Fibroblast of gingiva (primary cell): ENCODE results near the gene CFAP54.
"Not testable (repeated sequence)": the region's sequence is repeated elsewhere in the genome, so short reads cannot be mapped to it uniquely, and the experiment has no call there.

Experiments used
- DNase-seq: peaks from one replicate; pipeline ENCODE4 v3.0.0-alpha.2; 2011; ENCODE audit warnings: low read depth

Gene CFAP54

GRCh38 chr12:96513681-96514080 is 24.3 kb downstream of the CFAP54 start:
- DNase-seq: peak; percentile 42

DNA sequence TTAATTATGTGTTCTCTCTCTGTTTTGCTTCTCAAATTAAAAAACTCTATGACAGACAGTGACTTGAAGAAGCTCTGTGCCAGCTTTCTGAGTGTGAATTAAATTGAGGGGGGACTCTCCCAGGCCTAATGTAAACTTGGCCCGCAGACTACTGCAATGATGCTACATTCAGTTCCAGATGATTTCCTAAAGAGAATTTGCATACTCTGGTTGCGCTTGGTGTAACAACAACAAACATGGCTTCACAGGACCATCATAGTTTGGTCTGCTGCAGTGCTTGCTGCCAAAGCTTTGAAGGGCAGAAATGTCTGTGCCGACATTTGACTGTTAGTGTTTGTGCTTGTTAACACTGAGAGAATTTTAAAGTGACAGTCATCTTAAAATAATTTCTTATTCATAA is 25.0 kb downstream of the CFAP54 start:
- DNase-seq: peak; percentile 80

- DNase-seq: peak; percentile 67
Measured at GRCh38 chr12:96516472-96517430, 27.4 kb downstream of the CFAP54 start.

- DNase-seq: no peak
Measured at GRCh38 chr12:96520767-96521166, 31.4 kb downstream of the CFAP54 start.

DNA sequence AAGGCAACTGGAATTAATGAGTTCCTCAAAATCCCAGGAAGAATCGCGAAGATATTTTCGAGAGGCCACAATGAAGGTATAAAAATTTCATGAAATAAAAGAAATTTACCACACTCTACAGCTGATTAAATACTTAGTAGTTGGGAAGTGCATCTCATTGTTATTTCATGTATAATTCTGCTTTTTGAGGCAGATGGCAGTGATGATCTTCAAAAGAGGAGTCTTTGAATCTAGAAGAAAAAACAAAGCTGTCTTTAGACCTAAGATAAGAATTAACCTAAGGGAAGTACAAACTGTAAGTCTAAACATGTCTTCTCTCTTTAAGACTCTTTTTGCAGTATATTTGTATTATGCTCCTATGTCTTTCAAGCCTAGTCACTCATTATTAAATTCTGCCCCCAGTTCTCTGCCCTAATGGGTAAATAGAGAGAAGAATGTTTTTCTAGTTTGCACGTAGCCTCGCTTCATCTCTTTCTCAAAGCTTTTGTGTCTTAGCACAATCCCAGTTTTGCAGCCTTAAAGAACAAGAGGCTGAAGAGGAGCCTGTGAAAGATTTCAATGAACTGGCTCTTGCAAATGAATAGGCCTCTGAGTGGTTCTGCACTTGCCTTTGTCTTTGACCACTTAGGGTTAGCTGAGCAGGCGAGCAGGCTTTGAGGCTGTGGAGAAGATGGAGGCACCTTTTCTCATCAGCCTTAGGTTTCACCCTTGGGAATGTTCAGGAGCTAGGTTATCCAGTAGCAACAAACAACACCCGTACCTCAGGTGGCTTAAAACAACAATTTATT is 32.7 kb downstream of the CFAP54 start:
- no peak for DNase-seq

GRCh38 chr12:96522690-96523089 is 33.3 kb downstream of the CFAP54 start:
- no peak for DNase-seq

GRCh38 chr12:96526110-96526509 is 36.7 kb downstream of the CFAP54 start:
- no peak for DNase-seq

GRCh38 chr12:96529912-96530311 is 40.5 kb downstream of the CFAP54 start:
- DNase-seq: no peak

DNA sequence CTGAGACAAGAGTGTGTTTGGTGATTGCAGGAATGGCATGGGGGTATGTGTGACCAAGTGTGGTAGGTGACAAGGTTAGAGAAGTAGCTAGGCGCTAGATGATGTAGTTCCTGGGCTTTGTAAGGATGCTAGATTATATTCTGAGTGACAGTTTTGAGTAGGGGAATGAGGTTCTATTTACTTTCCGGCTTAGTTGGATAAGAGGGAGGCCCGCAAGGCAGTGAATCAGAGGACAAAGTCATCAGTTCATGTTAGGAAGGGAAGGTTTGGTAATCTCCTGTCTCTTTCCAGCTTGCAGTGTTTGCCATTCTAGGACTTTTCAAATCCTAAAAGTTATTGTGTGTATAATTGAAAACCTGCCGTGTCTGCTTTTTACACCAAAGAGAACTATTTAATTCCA is 45.0 kb downstream of the CFAP54 start:
- DNase-seq: no peak

- no peak for DNase-seq
Measured at GRCh38 chr12:96548384-96548783, 59.0 kb downstream of the CFAP54 start.

- no peak for DNase-seq
Measured at GRCh38 chr12:96549341-96549740, 60.0 kb downstream of the CFAP54 start.

- no peak for DNase-seq
Measured at GRCh38 chr12:96570579-96570978, 81.2 kb downstream of the CFAP54 start.

DNA sequence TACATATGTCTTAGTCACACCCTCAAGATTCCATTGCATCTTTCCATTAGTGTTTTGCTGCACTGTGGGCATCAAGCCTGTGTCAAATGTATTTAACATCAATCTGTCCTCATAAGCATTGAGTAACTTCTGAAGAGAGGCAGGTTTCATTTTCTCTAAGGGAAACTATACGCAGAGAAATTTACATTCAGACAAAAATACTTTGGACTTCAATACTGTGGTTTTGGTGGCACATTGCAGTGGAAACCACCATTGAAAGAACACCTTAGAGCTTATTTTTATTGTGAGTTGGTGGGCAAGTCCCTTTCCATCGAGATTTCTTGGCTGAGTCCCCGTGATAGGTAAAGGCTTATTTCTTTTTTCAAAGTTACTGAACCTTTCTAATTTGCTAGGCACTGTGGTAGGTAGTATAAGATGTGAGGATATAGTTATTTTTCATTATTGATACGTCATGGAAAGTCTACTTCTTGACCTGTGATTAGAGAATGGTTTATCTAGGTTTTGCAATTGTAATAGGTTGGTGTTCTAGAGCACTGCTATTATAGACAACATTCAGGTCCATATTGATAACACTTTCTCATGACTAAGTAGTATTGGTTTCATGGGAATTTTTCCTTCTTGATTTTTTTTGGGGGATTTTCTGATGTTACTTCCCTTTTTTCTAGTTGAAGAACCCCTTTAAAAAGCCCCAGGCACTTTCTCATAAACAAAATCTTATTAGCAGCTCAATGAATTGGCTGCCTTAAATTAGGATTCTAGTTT is 81.9 kb downstream of the CFAP54 start:
- DNase-seq: no peak

DNA sequence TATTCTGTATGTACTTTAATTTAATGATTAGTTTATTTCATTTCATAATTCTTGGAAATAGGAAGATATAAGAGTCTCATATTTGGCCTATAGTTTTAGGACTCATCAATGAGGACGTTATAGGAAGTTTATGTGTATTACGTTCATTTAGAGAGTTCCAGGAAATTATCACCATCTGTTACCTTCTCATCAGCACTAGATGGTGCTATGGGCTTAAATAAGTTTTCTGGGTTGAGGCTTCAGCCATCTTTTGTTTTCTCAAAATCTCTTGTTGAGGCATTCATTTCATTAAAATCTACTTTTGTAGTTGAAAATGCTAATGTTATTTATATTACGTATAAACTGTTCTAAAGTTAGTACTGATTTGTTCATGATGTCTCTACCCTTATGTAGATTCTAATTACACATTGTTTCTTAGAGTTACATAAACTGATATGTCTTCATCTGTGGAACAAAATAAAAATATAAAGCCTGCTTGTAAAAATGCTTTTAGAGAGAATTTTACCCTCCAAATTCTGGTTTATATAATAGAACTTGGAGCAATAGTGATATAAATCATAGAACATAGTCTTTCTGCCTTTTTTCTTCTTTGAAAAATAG is 89.2 kb downstream of the CFAP54 start:
- DNase-seq: peak; percentile 42

DNA sequence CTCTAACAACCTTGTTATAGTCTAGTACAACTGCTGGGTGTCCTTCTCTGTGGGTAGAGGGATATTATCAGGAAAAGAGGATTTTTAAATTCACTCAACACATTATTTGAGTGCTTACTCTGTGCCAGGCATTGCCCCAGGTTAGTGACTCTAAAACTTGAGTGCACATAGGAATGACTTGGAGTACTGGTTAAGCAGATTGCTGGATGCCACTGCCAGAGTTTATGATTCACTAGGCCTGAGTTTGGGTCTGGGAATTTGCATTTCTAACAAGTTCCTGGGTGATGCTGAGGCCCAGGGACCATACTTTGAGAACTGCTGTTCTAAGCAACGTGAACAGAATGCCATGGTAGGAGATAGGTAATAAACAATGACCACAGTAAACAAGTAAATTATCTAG is 96.6 kb downstream of the CFAP54 start:
- DNase-seq: no peak

DNA sequence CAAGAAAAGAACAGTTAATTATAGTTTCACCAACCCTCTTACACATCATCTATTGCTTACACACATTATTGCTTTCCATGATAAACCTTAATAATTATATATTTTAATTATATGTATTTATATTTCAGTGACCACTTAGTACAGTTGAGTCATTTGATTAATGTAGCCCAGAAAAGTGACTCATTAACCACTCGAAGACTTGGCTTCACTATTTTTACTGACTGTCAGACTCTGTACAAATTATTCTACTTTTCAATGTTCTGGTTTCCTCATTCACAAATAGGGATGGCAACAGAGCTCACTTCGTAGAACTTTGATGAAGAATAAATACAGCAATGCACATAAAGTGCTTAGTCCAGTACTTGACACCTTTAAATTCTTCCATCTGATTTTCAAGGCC is 98.3 kb downstream of the CFAP54 start:
- no peak for DNase-seq

GRCh38 chr12:96590970-96591369 is 101.6 kb downstream of the CFAP54 start:
- DNase-seq: no peak

GRCh38 chr12:96604374-96604773 is 115.0 kb downstream of the CFAP54 start:
- not testable (repeated sequence) for DNase-seq

GRCh38 chr12:96605684-96606083 is 116.3 kb downstream of the CFAP54 start:
- no peak for DNase-seq

GRCh38 chr12:96606134-96606533 is 116.8 kb downstream of the CFAP54 start:
- DNase-seq: no peak

- DNase-seq: no peak
Measured at GRCh38 chr12:96606644-96607043, 117.3 kb downstream of the CFAP54 start.

- no peak for DNase-seq
Measured at GRCh38 chr12:96617178-96617577, 127.8 kb downstream of the CFAP54 start.
